Activated CD4-positive, alpha-beta T cell treated with anti-CD3 and anti-CD28 coated beads, Interleukin-2, amount 50 U/mL, for 48 hours (primary cell): ENCODE data around the gene KIR3DL2.
"Not testable (repeated sequence)": the region's sequence is repeated elsewhere in the genome, so short reads cannot be mapped to it uniquely, and the experiment has no call there.

ENCODE experiments used
- DNase-seq, 2 experiments: peaks; one replicate each; pipeline ENCODE4 v3.0.0-alpha.2; 2020

Gene KIR3DL2

DNA sequence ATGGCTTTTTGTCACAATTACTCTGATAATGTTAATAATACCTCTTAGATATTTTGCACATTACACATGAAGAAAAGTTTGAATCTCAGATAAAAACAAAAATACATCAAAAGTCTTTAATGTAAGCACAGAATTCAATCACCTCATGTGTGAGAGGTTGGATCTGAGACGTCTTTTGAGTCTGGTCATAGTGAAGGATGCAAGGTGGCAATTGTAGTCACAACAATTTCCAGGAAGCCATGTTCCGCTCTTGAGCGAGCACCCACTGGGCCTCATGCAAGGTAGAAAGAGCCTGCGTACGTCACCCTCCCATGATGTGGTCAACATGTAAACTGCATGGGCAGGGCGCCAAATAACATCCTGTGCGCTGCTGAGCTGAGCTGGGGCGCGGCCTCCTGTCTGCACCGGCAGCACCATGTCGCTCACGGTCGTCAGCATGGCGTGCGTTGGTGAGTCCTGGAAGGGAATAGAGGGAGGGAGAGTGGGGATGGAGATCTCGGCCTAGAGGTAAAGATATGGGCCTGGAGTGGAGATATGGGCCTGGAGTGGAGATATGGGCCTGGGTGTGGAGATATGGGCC is at the start of gene KIR3DL2:
Gene KIR3DL2, plus strand, starts transcription at position 383 of the 580 bp plus-strand sequence. Its CDS starts 33 bp downstream, at position 416.
- DNase-seq, result not testable (repeated sequence)

DNA sequence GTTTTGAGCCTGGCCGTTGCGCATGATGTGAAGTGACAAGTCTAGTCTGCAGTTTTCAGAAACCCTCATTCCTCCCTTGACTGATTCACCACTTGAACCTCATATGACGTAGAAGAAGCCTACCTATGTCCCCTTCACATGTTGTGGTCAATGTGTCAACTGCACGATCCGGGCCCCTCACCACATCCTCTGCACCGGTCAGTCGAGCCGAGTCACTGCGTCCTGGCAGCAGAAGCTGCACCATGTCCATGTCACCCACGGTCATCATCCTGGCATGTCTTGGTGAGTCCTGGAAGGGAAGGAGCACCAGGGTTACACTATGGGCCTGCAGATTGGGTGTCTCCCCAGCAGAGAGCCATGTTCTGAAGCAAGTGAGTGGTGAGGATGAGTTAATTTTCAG is 46.8 kb upstream of the KIR3DL2 start, which contains the start of gene KIR2DL4:
Gene KIR2DL4, plus strand, starts transcription at position 201 of the 400 bp plus-strand sequence. Its CDS starts 42 bp downstream, at position 243.
- DNase-seq, result no peak

DNA sequence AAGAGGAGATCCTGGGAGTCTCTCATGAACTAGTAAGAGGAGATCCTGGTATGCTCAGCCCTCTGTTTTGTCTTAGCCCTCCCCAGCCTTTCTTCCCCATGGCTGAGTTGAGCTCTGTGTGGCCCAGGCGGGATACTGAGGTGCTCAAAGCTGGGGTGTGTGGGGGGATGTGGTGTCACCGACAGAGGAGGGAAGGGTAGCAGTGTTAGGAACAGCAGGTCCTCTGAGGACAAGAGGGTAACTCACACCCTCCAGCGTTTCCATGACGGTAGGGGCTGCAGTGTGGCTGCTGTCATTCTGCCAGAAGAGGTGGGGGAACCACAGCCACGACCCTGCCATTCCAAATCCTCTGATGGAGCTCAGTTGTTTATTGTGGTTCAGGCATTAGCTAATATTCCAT is 46.1 kb upstream of the KIR3DL2 start:
- DNase-seq, result no peak

DNA sequence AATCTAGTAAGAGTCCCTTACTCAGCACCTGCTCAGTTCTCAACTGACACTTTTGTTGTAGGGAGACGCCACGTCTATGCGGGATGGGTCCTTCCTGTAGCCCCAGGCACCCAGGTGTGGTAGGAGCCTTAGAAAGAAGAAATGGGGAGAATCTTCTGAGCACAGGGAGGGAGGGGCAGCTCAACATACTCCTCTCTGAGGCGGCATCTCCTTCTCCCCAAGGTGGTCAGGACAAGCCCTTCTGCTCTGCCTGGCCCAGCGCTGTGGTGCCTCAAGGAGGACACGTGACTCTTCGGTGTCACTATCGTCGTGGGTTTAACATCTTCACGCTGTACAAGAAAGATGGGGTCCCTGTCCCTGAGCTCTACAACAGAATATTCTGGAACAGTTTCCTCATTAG is 45.7 kb upstream of the KIR3DL2 start:
- no peak for DNase-seq

DNA sequence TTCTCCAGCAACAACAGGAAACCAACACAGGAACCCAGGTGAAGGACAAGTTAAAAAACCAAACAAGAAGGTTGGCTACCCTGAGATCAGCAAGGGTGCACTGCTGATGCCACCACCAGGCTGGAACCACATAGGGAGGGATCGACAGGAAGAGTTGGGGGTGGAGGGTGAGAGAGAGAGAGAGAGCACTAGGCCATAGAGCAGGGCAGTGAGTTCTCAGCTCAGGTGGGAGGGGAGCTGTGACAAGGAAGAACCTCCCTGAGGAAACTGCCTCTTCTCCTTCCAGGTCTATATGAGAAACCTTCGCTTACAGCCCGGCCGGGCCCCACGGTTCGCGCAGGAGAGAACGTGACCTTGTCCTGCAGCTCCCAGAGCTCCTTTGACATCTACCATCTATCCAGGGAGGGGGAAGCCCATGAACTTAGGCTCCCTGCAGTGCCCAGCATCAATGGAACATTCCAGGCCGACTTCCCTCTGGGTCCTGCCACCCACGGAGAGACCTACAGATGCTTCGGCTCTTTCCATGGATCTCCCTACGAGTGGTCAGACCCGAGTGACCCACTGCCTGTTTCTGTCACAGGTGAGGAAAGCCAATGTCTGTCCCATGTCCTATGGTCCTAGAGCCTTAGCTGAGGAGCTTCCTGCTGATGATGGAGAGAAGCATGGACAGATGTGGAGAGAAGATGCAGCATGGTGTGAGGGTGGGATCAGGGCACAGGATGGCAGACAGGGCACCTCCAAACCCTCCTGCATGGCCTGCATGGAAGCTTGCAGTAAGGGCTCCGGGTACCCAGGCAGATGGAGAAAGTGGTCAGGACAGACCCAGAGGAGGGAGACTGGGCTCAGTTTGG is 44.4 kb upstream of the KIR3DL2 start:
- DNase-seq, result no peak

DNA sequence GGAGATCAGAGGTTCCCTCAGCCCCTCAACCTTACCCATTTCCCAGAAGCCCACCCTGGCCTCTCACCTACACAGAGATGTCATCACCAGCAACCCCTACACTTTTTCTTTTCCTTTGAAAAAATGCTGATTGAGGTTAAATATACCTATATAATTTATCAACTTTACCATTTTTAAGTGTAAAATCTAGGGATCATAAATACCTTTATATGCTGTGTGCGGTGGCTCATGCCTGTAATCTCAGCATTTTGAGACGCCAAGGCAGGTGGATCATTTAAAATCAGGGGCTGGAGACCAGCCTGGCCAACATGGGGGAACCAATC is 43.8 kb upstream of the KIR3DL2 start:
- no peak for DNase-seq

DNA sequence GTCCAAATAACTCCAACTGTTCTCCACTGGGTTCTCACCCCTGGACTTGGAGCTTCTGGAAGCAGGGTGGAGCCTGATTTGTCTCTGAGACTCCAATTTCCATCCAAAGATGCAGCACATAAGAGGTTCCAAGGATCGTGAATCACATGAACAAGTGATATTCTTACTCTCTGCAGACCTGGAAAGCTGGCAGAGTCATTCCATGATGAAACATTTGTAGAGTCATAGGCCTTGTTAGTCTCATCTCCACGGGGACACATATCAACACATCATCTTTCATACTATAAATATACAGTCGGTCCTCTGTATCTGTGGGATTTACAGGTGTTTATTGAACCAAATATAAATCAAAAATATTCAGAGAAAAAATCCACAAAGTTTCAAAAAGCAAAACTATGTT is 35.7 kb upstream of the KIR3DL2 start:
- DNase-seq, result not testable (repeated sequence)

DNA sequence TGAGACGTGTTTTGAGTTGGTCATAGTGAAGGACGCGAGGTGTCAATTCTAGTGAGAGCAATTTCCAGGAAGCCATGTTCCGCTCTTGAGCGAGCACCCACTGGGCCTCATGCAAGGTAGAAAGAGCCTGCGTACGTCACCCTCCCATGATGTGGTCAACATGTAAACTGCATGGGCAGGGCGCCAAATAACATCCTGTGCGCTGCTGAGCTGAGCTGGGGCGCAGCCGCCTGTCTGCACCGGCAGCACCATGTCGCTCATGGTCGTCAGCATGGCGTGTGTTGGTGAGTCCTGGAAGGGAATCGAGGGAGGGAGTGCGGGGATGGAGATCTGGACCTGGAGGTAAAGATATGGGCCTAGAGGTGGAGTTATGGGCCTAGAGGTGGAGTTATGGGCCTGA is 34.0 kb upstream of the KIR3DL2 start, which contains the start of gene KIR3DL1:
Gene KIR3DL1, plus strand, starts transcription at position 218 of the 400 bp plus-strand sequence.
- not testable (repeated sequence) for DNase-seq

DNA sequence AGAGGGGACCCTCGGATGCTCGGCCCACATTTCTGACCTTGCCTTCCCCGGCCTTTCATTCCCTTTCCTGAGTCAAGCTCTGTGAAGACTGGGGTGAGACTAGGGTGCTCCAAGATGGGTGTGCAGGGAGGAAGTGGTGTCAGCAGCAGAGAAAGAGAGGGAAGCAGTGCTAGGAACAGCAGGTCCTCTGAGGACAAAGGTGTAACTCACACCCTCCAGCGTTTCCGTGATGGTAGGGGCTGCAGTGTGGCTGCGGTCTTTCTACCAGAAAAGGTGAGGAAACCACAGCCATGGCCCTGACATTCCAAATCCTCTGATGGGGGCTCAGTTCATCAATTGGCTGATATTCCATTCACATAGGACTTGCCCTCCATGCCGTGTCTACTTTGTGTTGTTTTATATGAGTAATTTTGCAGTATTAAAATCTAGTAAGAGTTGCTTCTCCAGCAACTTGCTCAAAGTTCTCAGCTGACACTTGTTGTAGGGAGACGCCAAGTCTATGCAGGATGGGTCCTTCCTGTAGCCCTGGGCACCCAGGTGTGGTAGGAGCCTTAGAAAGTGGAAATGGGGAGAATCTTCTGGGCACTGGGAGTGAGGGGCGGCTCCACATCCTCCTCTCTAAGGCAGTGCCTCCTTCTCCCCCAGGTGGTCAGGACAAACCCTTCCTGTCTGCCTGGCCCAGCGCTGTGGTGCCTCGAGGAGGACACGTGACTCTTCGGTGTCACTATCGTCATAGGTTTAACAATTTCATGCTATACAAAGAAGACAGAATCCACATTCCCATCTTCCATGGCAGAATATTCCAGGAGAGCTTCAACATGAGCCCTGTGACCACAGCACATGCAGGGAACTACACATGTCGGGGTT is 32.3 kb upstream of the KIR3DL2 start:
- no peak for DNase-seq

DNA sequence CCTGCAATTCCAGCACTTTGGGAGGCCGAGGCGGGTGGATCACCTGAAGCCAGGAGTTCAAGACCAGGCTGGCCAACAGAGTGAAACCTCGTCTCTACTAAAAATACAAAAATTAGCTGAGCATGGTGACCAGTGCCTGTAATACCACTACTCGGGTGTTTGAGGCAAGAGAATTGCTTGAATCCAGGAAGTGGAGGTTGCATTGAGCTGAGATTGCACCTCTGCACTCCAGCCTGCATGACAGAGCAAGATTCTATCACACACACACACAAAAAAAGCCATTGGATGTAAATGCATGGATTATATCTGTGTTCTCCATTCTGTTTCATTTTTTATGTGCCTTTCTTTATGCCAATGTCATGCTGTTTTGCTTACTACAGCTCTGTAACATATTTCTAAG is 25.8 kb upstream of the KIR3DL2 start:
- not testable (repeated sequence) for DNase-seq

DNA sequence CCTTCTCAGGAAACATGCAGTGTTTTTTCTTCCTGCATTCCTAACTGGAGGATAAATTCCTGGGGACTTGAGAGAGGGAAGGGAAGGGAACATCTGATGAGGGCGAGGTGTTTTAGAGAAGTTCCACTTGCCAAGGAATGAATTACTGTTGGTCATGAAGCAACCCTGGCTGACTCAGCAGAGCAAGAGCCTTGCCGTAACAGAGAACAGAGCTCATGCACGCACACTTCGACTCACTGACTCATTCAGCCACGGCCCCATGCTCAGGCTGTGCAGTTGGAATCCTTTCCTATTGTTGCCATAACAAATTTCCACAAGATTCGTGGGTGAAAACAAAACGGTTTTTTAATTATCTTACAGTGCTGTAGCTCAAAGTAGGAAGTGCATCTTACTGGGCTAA is 24.9 kb upstream of the KIR3DL2 start:
- not testable (repeated sequence) for DNase-seq

DNA sequence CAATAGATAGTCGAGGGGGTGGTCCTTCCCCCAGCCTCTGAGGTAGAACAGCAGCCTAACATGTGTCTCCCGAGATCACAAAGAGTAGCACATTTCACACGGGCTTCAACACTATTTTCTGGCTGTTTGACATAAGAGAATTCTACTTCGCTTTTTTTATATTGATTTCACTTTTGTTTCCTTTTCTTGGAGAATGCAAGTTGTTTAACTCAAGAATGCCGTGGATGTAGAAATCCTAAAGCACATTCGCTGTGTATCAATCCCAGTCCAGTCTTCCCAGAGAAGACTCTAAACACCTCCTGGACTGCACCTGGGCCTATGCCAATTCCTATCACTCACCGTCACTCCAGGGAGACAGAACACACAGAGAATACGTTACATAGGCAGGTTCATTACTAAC is 22.2 kb upstream of the KIR3DL2 start:
- not testable (repeated sequence) for DNase-seq

DNA sequence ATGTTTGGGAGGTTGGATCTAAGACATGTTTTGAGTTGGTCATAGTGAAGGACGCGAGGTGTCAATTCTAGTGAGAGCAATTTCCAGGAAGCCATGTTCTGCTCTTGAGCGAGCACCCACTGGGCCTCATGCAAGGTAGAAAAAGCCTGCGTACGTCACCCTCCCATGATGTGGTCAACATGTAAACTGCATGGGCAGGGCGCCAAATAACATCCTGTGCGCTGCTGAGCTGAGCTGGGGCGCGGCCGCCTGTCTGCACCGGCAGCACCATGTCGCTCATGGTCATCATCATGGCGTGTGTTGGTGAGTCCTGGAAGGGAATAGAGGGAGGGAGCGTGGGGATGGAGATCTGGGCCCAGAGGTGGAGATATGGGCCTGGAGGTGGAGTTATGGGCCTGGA is 17.7 kb upstream of the KIR3DL2 start, which contains the start of gene KIR2DS4:
Gene KIR2DS4, plus strand, starts transcription at position 181 of the 400 bp plus-strand sequence.
- DNase-seq, result not testable (repeated sequence)

DNA sequence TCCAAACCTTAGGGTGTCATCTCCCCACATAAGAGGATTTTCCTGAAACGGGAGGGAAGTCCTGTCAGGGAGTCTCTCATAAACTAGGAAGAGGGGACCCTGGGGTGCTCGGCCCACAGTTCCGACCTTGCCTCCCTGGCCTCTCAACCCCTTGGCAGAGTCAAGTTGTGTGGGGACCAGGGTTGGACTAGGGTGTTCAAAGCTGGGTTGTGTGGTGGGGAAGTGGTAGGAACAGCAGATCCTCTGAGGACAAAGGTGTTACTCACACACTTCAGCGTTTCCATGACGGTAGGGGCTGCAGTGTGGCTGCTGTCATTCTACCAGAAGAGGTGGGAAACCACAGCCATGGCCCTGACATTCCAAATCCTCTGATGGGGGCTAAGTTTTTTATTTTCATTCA is 15.1 kb upstream of the KIR3DL2 start:
- DNase-seq, result not testable (repeated sequence)

DNA sequence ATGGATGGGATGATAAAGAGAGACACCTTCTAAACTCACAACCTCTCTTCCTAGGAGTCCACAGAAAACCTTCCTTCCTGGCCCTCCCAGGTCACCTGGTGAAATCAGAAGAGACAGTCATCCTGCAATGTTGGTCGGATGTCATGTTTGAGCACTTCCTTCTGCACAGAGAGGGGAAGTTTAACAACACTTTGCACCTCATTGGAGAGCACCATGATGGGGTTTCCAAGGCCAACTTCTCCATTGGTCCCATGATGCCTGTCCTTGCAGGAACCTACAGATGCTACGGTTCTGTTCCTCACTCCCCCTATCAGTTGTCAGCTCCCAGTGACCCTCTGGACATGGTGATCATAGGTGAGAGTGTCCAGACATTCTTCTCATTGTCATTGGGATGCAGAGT is 12.7 kb upstream of the KIR3DL2 start:
- DNase-seq, result not testable (repeated sequence)

DNA sequence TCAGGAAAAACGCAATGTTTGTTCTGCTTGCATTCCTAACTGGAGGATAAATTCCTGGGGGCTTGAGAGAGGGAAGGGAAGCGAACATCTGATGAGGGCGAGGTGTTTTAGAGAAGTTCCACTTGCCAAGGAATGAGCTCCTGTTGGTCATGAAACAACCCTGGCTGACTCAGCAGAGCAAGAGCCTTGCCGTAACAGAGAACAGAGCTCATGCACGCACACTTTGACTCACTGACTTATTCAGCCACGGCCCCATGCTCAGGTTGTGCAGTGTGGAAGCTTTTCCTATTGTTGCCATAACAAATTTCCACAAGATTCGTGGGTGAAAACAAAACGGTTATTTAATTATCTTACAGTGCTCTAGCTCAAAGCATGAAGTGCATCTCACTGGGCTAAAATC is 7.1 kb upstream of the KIR3DL2 start:
- DNase-seq, result not testable (repeated sequence)

DNA sequence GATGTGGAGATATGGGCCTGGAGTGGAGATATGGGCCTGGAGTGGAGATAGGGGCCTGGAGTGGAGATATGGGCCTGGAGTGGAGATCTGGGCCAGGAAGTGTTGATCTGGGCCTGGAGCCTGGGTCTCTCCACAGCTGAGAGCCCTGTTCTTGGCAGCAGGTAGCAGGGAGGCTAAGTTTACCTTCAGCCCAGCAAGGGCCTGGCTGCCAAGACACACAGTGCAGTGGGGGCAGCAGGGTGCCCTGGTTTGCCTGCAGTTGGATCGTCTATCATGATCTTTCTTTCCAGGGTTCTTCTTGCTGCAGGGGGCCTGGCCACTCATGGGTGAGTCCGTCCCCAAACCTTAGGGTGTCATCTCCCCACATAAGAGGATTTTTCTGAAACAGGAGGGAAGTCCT is 687 bp downstream of the KIR3DL2 start:
- DNase-seq, result no peak

DNA sequence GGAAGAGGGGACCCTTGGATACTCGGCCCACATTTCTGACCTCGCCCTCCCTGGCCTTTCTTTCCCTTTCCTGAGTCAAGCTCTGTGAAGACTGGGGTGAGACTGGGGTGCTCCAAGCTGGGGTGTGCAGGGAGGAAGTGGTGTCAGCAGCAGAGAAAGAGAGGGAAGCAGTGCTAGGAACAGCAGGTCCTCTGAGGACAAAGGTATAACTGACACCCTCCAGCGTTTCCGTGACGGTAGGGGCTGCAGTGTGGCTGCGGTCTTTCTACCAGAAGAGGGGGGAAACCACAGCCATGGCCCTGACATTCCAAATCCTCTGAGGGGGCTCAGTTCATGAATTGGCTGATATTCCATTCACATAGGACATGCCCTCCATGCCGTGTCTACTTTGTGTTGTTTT is 1.1 kb downstream of the KIR3DL2 start:
- DNase-seq, result no peak

DNA sequence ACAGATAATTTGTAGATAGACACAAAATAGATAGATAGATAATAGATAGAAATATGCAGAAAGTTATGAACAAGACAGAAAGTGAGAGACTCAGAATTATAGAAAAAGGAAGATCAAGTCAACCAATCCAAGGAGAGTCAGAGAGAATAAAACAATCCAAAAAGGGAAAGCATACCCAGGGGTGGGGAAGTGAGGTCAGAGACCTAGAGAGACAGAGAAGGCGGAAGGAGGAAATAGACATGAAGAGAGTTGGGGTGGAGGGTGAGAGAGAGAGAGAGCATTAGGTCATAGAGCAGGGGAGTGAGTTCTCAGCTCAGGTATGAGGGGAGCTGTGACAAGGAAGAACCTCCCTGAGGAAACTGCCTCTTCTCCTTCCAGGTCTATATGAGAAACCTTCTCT is 5.0 kb downstream of the KIR3DL2 start:
- DNase-seq, result not testable (repeated sequence)

DNA sequence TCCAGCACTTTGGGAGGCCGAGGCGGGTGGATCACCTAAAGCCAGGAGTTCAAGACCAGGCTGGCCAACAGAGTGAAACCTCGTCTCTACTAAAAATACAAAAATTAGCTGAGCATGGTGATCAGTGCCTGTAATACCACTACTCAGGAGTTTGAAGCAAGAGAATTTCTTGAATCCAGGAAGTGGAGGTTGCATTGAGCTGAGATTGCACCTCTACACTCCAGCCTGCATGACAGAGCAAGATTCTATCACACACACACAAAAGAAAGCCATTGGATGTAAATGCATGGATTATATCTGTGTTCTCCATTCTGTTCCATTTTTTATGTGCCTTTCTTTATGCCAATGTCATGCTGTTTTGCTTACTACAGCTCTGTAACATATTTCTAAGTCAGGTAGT is 8.2 kb downstream of the KIR3DL2 start:
- DNase-seq, result not testable (repeated sequence)

DNA sequence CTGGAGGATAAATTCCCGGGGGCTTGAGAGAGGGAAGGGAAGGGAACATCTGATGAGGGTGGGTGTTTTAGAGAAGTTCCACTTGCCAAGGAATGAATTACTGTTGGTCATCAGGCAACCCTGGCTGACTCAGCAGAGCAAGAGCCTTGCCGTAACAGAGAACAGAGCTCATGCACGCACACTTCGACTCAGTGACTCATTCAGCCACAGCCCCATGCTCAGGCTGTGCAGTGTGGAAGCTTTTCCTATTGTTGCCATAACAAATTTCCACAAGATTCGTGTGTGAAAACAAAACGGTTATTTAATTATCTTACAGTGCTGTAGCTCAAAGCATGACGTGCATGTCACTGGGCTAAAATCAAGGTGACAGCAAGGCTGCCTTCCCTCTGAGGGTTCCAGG is 9.2 kb downstream of the KIR3DL2 start:
- DNase-seq, result not testable (repeated sequence)

DNA sequence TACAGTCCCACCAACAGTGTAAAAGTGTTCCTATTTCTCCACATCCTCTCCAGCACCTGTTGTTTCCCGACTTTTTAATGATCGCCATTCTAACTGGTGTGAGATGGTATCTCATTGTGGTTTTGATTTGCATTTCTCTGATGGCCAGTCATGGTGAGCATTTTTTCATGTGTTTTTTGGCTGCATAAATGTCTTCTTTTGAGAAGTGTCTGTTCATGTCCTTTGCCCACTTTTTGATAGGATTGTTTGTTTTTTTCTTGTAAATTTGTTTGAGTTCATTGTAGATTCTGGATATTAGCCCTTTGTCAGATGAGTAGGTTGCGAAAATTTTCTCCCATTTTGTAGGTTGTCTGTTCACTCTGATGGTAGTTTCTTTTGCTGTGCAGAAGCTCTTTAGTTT is 13.2 kb downstream of the KIR3DL2 start:
- not testable (repeated sequence) for DNase-seq

DNA sequence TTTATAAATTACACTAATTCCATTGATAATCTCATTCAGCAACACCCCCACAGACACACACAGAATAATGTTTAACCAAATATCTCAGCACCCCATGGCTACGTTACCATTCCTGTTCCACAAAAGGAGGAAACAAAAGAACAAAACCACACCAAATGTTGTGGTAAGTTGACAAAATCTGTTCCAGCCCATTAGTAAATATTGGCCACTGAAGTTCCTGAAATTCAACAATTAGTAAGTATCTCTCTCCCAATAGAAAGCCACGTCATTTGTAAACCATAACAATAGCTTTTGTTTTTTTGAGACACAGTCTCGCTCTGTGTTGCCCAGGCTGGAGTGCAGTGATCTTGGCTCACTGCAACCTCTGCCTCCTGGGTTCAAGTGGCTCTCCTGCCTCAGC is 21.5 kb downstream of the KIR3DL2 start:
- DNase-seq, result no peak
